GM18508 (cell line): Measurements from ENCODE around the gene NCOA7.
"Not testable (repeated sequence)": the region's sequence is repeated elsewhere in the genome, so short reads cannot be mapped to it uniquely, and the experiment has no call there.

Source experiments
- ATAC-seq: cut with Tn5 transposase; IDR thresholded peaks from one replicate; pipeline ENCODE4 v1.9.1; 2021; ENCODE audit warnings: moderate number of reproducible peaks; ENCODE audit not compliant: insufficient read depth, unreplicated experiment

The NCOA7 gene

DNA sequence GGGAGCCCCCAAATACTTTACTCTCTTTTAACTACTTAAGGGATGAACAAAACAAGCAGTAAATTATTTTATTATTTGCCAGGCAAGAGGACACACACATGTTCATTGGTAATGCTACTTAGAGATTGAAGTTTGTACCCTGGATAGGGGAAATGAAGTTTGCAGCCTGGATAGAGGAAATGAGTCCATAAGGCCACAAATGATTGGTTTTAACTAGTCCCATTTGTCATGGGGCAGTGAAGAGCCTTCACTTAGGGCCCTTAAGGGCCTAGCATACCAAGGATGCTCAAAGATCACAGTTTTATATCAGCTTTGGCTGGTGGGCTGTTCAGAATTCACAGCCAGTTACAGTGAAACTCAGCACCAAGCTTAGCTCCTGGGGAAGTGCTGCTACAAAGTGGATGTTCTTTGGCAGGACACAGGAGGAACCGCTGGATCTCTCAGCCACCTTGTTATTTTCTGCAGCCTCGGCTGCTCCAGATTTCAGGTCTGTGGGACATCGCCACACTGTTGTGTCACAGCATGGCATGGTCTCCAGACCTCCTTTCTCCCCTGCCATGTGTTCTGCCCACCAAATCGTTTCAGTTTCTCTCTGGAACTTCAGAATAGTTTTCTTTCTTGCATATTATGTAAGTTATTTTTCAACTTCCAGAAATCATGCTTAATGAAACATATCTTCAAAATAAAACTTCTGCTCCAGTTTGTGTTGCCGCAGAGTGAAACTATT lies 41.8 kb downstream of the NCOA7 start:
- no peak for ATAC-seq

- ATAC-seq = peak; percentile 78
Measured at GRCh38 chr6:125834348-125834747, 43.6 kb downstream of the NCOA7 start.

GRCh38 chr6:125835221-125835744 lies 44.5 kb downstream of the NCOA7 start:
- no peak for ATAC-seq

- no peak for ATAC-seq
Measured at GRCh38 chr6:125836466-125836865, 45.7 kb downstream of the NCOA7 start.

GRCh38 chr6:125839471-125839870 lies 48.7 kb downstream of the NCOA7 start:
- ATAC-seq = no peak

DNA sequence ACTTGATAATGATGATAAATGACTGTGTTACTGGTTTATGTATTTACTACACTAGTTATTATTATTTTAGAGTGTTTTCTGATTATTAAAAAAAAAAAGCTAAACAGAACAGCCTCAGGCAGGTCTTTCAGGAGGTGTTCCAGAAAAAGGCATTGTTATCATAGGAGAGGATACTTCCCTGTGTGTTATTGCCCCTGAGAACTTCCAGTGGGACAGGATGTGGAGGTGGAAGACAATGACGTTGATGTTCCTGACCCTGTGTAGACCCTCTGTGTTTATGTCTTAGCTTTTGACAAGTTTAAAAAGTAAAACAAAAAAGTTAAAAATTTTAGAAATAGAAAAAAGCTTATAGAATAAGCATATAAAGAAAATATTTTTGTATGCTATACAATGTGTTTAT lies 49.1 kb downstream of the NCOA7 start:
- ATAC-seq = no peak

DNA sequence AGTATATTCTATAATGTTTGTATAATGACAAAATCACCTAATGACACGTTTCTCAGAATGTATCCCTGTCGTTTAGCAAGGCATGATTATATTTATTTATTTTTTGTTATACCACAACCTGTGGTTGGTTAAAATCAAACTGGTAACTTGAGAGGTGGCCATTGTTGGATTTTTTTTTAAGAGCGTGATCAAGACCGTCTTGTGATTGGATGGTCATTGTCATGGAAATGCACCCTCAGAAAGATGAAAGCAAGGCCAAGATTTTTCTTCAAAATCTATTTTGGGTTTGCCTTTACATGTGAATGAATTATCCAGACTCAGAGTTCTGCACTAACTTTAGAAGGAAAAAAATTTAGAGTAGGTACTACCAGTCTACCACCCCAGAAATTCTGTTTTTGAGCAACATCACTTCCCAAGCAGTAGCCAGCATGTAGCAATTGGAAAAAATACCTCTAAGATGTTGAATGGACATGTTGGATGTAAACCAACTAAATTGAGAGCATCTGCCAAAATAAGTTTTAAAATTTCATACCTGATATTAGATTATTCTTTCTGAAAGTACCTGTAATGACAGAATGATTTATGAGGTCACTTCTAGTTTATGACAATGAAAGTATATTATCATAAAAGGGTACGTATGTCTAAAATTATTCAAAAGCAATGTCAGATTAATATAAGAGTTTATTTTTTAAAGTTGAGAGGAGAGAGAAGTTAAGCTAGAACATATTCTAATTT lies 50.8 kb downstream of the NCOA7 start:
- no peak for ATAC-seq

DNA sequence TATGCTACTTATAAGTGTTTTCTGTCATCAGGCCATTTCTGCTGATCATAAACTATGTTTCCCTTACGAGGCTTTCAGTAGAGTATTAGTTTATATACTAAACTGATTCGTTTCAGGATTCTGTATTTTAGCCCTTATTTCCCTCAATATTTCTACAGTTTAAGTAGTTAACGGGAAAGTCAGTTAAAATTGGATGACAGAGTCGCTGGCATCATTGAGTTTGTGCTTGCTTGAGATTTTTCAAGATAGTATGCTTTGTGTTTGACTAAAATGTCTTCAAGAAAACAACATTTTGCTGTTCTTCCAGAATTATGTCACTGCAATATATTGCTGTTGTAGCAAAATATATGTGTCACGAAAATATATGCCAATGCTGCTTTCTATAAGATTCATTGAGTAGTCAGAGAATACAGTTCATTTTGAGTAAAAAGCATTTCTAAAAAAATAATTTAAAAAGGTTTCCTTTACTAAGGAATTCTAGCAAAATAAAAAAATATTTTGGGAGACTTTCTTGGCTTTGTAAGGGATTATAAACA lies 51.4 kb downstream of the NCOA7 start:
- ATAC-seq = no peak

- no peak for ATAC-seq
Measured at GRCh38 chr6:125843593-125843992, 52.8 kb downstream of the NCOA7 start.

DNA sequence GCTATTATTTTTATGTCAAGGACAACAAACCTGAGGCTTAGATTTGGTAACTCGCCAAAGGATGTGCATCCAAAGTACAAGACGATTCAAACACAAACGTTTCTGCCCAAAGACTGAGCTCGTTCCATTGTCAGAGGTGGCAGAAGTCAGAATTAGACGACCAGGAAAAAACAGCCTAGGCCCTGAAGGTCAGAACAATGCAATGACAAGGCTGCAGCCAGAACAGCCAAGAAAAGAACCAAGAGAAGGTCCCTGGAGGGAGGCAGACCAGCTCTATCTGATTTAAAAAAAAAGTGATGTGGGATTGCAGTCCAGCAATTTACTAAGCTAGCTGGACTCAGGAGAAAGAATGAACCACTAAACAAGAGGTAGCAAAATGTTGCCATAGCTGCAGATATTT lies 54.2 kb downstream of the NCOA7 start:
- no peak for ATAC-seq

DNA sequence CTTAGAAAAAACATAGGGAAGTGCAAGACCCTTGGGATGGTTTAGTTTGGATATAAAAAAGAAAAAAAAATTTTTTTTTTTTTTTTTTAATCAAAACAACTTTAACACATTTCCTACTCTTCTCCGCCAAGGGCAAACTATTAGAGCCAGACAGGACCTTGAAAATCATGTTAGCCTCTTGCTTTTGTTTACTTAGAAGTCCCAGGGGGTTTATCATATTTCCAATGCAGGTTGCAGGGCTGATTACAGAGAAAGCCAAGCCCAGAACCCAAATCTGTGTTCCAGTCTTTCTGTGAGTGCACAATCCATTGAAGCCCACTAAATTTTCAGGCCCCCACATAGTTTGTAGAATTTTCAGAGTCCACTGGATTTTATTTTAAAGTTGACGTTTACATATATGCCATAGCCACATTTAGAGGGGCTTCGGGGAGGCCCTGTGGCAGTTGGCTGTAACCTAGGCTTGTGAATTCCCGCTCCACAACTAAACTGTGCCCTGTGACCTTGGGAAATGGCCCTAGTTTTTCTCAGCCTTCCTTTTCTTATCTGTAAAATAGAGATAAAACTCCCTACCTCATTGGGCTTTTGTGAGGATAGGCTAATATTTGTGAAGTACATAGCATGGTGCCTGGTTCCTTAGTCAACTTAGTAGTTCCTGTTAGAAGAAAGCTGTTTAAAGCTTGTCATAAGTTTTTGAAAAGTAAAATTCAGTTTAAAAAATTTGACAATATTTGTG lies 55.7 kb downstream of the NCOA7 start:
- no peak for ATAC-seq

DNA sequence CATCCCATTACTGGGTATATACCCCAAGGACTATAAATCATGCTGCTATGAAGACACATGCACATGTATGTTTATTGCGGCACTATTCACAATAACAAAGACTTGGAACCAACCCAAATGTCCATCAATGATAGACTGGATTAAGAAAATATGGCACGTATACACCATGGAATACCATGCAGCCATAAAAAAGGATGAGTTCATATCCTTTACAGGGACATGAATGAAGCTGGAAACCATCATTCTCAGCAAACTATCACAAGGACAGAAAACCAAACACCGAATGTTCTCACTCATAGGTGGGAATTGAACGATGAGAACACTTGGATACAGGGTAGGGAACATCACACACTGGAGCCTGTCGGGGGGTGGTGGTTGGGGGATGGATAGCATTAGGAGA lies 57.5 kb downstream of the NCOA7 start:
- ATAC-seq = not testable (repeated sequence)

DNA sequence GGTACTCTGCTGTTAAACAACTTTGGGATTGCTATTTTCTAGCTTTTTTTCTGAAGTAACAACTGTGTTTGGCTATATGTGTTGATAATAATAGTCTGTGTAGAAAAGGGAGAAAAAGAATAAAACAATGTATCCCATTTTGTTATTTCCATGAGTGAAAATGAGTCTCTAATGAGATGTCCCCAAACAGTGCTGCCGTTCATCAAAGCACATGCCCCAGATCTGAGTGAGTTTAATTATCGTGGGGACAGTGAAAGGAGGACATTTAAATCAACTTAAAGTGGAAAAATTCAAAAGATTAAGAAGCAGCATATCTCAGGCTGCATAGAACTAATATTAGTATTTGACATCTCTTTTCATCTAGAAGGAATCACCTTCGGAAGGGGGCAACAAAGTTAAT lies 59.6 kb downstream of the NCOA7 start:
- ATAC-seq = no peak

DNA sequence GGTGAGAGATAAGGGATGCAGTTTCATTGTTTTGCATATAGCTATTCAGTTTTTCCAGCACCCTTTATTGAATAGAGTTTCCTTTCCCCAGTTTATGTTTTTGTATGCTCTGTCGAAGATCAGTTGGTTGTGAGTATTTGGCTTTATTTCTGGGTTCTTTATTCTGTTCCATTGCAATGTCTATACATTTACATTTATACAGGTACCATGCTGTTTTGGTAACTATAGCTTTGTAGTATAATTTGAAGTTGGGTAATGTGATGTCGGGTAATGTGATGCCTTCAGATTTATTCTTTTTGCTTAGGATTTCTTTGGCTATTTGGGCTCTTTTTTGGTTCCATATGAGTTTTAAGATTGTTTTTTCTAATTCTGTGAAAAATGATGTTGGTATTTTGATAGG lies 61.8 kb downstream of the NCOA7 start:
- no peak for ATAC-seq

DNA sequence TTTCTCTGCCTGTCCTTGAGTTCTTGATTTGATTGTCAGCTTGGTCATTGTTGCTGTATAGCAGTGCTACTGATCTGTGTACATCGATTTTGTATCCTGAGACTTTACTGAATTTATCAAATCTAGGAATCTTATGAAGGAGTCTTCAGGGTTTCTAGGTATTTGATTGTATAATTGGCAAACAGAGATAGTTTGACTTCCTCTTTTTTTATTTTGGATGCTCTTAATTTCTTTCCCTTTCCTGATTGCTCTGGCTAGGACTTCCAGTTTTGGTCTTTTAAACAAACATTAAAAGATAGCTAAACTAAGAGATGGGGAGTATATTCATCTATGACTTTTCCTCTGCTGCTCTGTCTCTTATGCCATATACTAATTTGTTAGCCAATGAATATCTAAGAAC lies 62.4 kb downstream of the NCOA7 start:
- no peak for ATAC-seq

- ATAC-seq = no peak
Measured at GRCh38 chr6:125853756-125854155, 63.0 kb downstream of the NCOA7 start.

- no peak for ATAC-seq
Measured at GRCh38 chr6:125854355-125854754, 63.6 kb downstream of the NCOA7 start.

- ATAC-seq = no peak
Measured at GRCh38 chr6:125855783-125856182, 65.0 kb downstream of the NCOA7 start.

GRCh38 chr6:125857846-125858245 lies 67.1 kb downstream of the NCOA7 start:
- no peak for ATAC-seq

DNA sequence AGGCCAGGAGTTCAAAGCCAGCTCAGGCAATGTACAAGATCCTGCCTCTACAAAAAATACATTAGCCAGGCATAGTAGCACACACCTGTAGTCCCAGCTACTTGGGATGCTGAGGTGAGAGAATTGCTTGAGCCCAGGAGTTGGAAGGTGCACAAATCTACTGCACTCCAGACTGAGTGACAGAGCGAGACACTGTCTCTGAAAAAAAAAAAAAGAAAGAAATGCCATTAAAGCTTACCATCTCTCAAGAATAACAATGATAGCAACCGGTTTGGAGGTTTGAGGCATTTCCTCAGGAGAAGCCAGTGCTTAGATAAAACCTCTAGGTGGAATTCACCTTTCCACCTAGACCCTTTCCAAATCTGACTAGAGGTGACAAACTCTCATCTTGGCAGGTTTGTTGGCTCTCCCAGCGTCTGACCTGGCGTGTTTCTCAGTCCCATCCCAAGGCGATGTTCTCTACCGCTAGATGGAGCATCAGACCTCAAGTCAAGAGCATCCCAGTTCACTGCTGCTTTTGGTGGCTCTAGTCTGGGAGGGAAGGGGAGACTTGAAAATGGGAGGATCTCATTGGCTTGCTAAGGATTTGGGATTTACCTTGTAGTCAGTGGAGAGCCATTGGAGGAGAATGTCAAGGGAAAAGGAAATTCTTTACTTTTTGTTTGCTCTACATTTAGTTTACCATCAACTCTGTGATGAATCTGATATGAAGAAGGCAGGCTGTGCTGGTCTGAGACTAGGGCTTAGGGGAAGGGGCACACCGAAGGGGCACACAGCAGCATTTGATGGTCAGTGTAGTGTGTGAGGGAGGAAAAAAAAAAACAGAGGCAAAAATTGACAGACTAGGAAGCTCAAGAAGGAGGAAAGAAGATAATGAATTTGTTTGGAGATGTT lies 67.9 kb downstream of the NCOA7 start:
- no peak for ATAC-seq
